Prostate gland (tissue), 2 donors: ENCODE results near the gene PRMT3. TPM values are rescaled to one million over a fixed set of nuclear protein-coding genes. Genes with fewer than 3 reads are reported as not detected.

Source experiments
- DNase-seq: peaks from one replicate; pipeline ENCODE4 v3.0.0-alpha.2; 2019; ENCODE audit warnings: low spot score
- H3K27ac ChIP-seq, 2 donors: fragments of 200-600 bp; sonication (generic); 2 replicates each; pipeline ENCODE4 v1.5.1; 2017 to 2019
- H3K27me3 ChIP-seq: fragments of 200-600 bp; sonication (generic); replicated peaks from 2 replicates; pipeline ENCODE4 v1.5.1; 2019; ENCODE audit not compliant: insufficient read depth
- H3K36me3 ChIP-seq, 2 donors: fragments of 200-600 bp; sonication (generic); 1 replicate in 1 of 2; 2 replicates in 1 of 2; pipeline versions ENCODE4 v1.5.1 to v1.8.1; 2017 to 2019
- H3K4me1 ChIP-seq: fragments of 200-600 bp; sonication (generic); replicated peaks from 2 replicates; pipeline ENCODE4 v1.5.1; 2019
- H3K4me3 ChIP-seq, 2 donors: fragments of 200-600 bp; sonication (generic); 2 replicates each; pipeline ENCODE4 v1.5.1; 2017 to 2019
- H3K9me3 ChIP-seq: fragments of 200-600 bp; sonication (generic); 2 replicates; pipeline ENCODE4 v1.5.1; 2017
- CTCF ChIP-seq, 4 experiments: fragments of 200-600 bp in 2 of 4; fragments of 450-650 bp in 2 of 4; sonication (generic) in 2 of 4; IDR thresholded peaks; 1 replicate in 3 of 4; 2 replicates in 1 of 4; pipeline ENCODE4 v1.5.1; 2016 to 2019; ENCODE audit warnings: antibody characterized with exemption in 4 of 4, mild to moderate bottlenecking in 2 of 4, moderate library complexity in 2 of 4
- POLR2A ChIP-seq: fragments of 450-650 bp; IDR thresholded peaks from one replicate; pipeline ENCODE4 v1.6.1; 2016; ENCODE audit warnings: antibody characterized with exemption, mild to moderate bottlenecking
- POLR2AphosphoS5 ChIP-seq: sonication (generic); formaldehyde crosslinking; IDR thresholded peaks from one replicate; pipeline ENCODE4 v1.6.1; 2017; ENCODE audit warnings: antibody characterized with exemption
- WGBS: methylation state at CpG from one replicate; pipeline ENCODE4 v1.1.5; 2018; 5-methylcytosine and 5-hydroxymethylcytosine counted together
- intact Hi-C: fragments of 100-400 bp; cut with DNase I; formaldehyde crosslinking; loops from one replicate; pipeline ENCODE4 v1.14.2; 2022
- total RNA-seq, 2 donors: library from RNA; depleted of rRNA; stranded (reverse); fragments of >200 nt; gene quantifications; one replicate each; pipeline ENCODE4 v1.1.0, GENCODE V29; 2016

The PRMT3 gene
- total RNA-seq, 2 donors from 2014 or later: 13.8 to 18.7 TPM

- Histone ChIP-seq H3K4me1 (no peaks in the 10 kb centered on the region), H3K27ac (no peak overlapping the region), H3K27me3 (no peaks in the 10 kb centered on the region), H3K4me3 (no peak overlapping the region), H3K36me3 (no peaks in the 10 kb centered on the region), H3K9me3 (no peaks in the 10 kb centered on the region)
- intact Hi-C loops: no loop called here
- TF ChIP-seq POLR2AphosphoS5 (no peak), POLR2A (no peak), CTCF (IDR thresholded peaks at IDR 0.05) (peak in 3 of 4 experiments; percentile 41 to 60 (median 49))
- WGBS: 8% methylated on average over 6 of the region's 6 CpGs
- no peak for DNase-seq
Measured at GRCh38 chr11:20353829-20354434, 33.6 kb upstream of the PRMT3 start.

GRCh38 chr11:20355221-20356219, 32.0 kb upstream of the PRMT3 start:
- WGBS: 46% methylated on average over 11 of the region's 12 CpGs
- no peak for DNase-seq
- no peaks in the 10 kb centered on the region for H3K36me3 ChIP-seq
- TF ChIP-seq POLR2A: no peak
- TF ChIP-seq CTCF (IDR thresholded peaks at IDR 0.05): peak in 2 of 4 experiments; percentile 29 to 39
- intact Hi-C loops: loop anchor here (5.0 kb wide), 2 partner anchors 228 to 403 kb away; no protein-coding TSS in a partner anchor
- no peak overlapping the region for H3K27ac ChIP-seq
- no peak overlapping the region for H3K4me3 ChIP-seq
- no peaks in the 10 kb centered on the region for H3K4me1 ChIP-seq
- no peaks in the 10 kb centered on the region for H3K27me3 ChIP-seq
- H3K9me3 ChIP-seq: no peaks in the 10 kb centered on the region

- no peak for DNase-seq
- Histone ChIP-seq H3K4me1 (no peaks in the 10 kb centered on the region), H3K9me3 (no peaks in the 10 kb centered on the region), H3K36me3 (no peaks in the 10 kb centered on the region), H3K4me3 (no peak overlapping the region), H3K27ac (no peak overlapping the region), H3K27me3 (no peaks in the 10 kb centered on the region)
- TF ChIP-seq CTCF (IDR thresholded peaks at IDR 0.05) (no peak), POLR2A (no peak), POLR2AphosphoS5 (no peak)
- WGBS: 52% methylated on average over 1 of the region's 1 CpG
- intact Hi-C loops: loop anchor here (5.0 kb wide), 2 partner anchors 230 to 405 kb away; no protein-coding TSS in a partner anchor
Measured at GRCh38 chr11:20357150-20357549, 30.4 kb upstream of the PRMT3 start.

GRCh38 chr11:20360650-20361049, 26.9 kb upstream of the PRMT3 start:
- intact Hi-C loops: no loop called here
- Histone ChIP-seq H3K27me3 (no peaks in the 10 kb centered on the region), H3K4me3 (no peak overlapping the region), H3K36me3 (no peaks in the 10 kb centered on the region), H3K4me1 (no peaks in the 10 kb centered on the region), H3K9me3 (no peaks in the 10 kb centered on the region), H3K27ac (no peak overlapping the region)
- no peak for TF ChIP-seq POLR2A
- no peak for TF ChIP-seq CTCF (IDR thresholded peaks at IDR 0.05)
- TF ChIP-seq POLR2AphosphoS5: no peak
- WGBS: 63% methylated on average over 7 of the region's 7 CpGs
- DNase-seq: no peak
